GM18505 (cell line): Measurements from ENCODE around the gene ZNF695.
"Not testable (repeated sequence)": the region's sequence is repeated elsewhere in the genome, so short reads cannot be mapped to it uniquely, and the experiment has no call there.

Source experiments
- ATAC-seq: cut with Tn5 transposase; IDR thresholded peaks from one replicate; pipeline ENCODE4 v1.9.1; 2021; ENCODE audit not compliant: unreplicated experiment
- POLR2A ChIP-seq: IDR thresholded peaks from 4 replicates; pipeline ENCODE4 v1.6.1; 2011; ENCODE audit warnings: borderline replicate concordance; ENCODE audit not compliant: insufficient read depth, insufficient read length; ENCODE audit errors: extremely low read depth

Gene ZNF695

GRCh38 chr1:247007511-247008405, at the start of gene ZNF695:
Gene ZNF695, minus strand, starts transcription at chr1:247008057. Its CDS starts 149 bp downstream, at chr1:247007908.
- peak; percentile 66 for TF ChIP-seq POLR2A
- peak; percentile 99 for ATAC-seq

- no peak for TF ChIP-seq POLR2A
- no peak for ATAC-seq
These were observed 48.2 kb upstream of the ZNF695 start for GRCh38 chr1:247056071-247056470.

- ATAC-seq: no peak
These were observed 47.1 kb upstream of the ZNF695 start for GRCh38 chr1:247054992-247055415.

GRCh38 chr1:247047702-247048101, 39.8 kb upstream of the ZNF695 start:
- no peak for TF ChIP-seq POLR2A
- no peak for ATAC-seq

More at GRCh38 chr1:247054992-247055415, 47.1 kb upstream of the ZNF695 start:
- no peak for TF ChIP-seq POLR2A

GRCh38 chr1:247047260-247047659, 39.4 kb upstream of the ZNF695 start:
- no peak for ATAC-seq

GRCh38 chr1:247043406-247043805, 35.5 kb upstream of the ZNF695 start:
- ATAC-seq: no peak
- TF ChIP-seq POLR2A: no peak

More at GRCh38 chr1:247047260-247047659, 39.4 kb upstream of the ZNF695 start:
- TF ChIP-seq POLR2A: no peak

GRCh38 chr1:247037511-247038320, 29.9 kb upstream of the ZNF695 start:
- ATAC-seq: no peak
- TF ChIP-seq POLR2A: no peak

GRCh38 chr1:247032306-247032705, 24.4 kb upstream of the ZNF695 start:
- ATAC-seq: not testable (repeated sequence)

- not testable (repeated sequence) for ATAC-seq
These were observed 16.8 kb upstream of the ZNF695 start for GRCh38 chr1:247024658-247025057.

GRCh38 chr1:247013391-247013790, 5.5 kb upstream of the ZNF695 start:
- no peak for ATAC-seq

GRCh38 chr1:247008406-247008799, 546 bp upstream of the ZNF695 start:
- TF ChIP-seq POLR2A: no peak
- ATAC-seq: no peak

More at GRCh38 chr1:247013391-247013790, 5.5 kb upstream of the ZNF695 start:
- no peak for TF ChIP-seq POLR2A

GRCh38 chr1:247004081-247004480, 3.8 kb downstream of the ZNF695 start:
- ATAC-seq: not testable (repeated sequence)

- no peak for ATAC-seq
- no peak for TF ChIP-seq POLR2A
These were observed 18.0 kb downstream of the ZNF695 start for GRCh38 chr1:246989901-246990300.

- ATAC-seq: no peak
- no peak for TF ChIP-seq POLR2A
These were observed 19.5 kb downstream of the ZNF695 start for GRCh38 chr1:246988316-246988715.

- no peak for TF ChIP-seq POLR2A
- no peak for ATAC-seq
These were observed 20.7 kb downstream of the ZNF695 start for GRCh38 chr1:246987083-246987690.
